Motor neuron (in vitro differentiated cells): ENCODE results near the gene SLC27A4. TPM values are rescaled to one million over a fixed set of nuclear protein-coding genes. Genes with fewer than 3 reads are reported as not detected.

Experiments used
- ATAC-seq, 8 experiments: fragments of 200-7000 bp; cut with Tn5 transposase; replicated peaks in 6 of 8; 2 replicates each; pipeline ENCODE4 v1.8.0; 2021; ENCODE audit warnings: mild to moderate bottlenecking in 8 of 8, moderate library complexity in 8 of 8
- H3K27ac ChIP-seq, 2 donors: fragments of 250-450 bp; sonication (Bioruptor Pico); 2 replicates each; pipeline ENCODE4 v1.9.0; 2021; ENCODE audit warnings: antibody characterized with exemption in 2 of 2, mild to moderate bottlenecking in 2 of 2, moderate library complexity in 1 of 2
- H3K4me1 ChIP-seq, 2 donors: fragments of 250-450 bp; sonication (Bioruptor Pico); replicated peaks in 1 of 2; 2 replicates each; pipeline ENCODE4 v1.6.1; 2021; ENCODE audit warnings: antibody characterized with exemption in 2 of 2, mild to moderate bottlenecking in 2 of 2, moderate library complexity in 1 of 2
- H3K4me3 ChIP-seq, 5 donors: fragments of 250-450 bp; sonication (Bioruptor Pico); 2 replicates each; pipeline ENCODE4 v1.9.0; 2021; ENCODE audit warnings: antibody characterized with exemption in 5 of 5, mild to moderate bottlenecking in 5 of 5, moderate library complexity in 4 of 5
- WGBS, 10 experiments: fragments of 450-650 bp; shearing (Covaris generic); methylation state at CpG; one replicate each; pipeline ENCODE4 v1.0.0; 2022; 5-methylcytosine and 5-hydroxymethylcytosine counted together
- in situ Hi-C, 9 experiments: fragments of 400-800 bp; cut with MboI; loops; one replicate each; pipeline ENCODE4 v1.15.0; 2021; ENCODE audit warnings: low sequenced_read_pairs in 9 of 9, low pct_unique_long_range_greater_than_20kb in 2 of 9; ENCODE audit not compliant: unreplicated experiment in 9 of 9
- total RNA-seq, 8 experiments: library from RNA; unstranded; fragments of 300-600 nt; gene quantifications; 2 replicates each; pipeline versions ENCODE4 v1.2.3 to v1.2.4, GENCODE V29; 2022

Gene SLC27A4
- total RNA-seq, 8 experiments from 2014 or later, result 10.4 to 31.7 (median 17.7) TPM

GRCh38 chr9:128310461-128310860 is 29.9 kb upstream of the SLC27A4 start:
- H3K27ac ChIP-seq, result no peak overlapping the region
- in situ Hi-C loops, result no loop called here

GRCh38 chr9:128314697-128315096 is 25.6 kb upstream of the SLC27A4 start:
- H3K27ac ChIP-seq, result peak overlapping the region; percentile 61 to 76

More at GRCh38 chr9:128310461-128310860, 29.9 kb upstream of the SLC27A4 start:
- no peak for ATAC-seq
- Histone ChIP-seq H3K4me3 (no peak overlapping the region), H3K4me1 (peaks cover 0 to 10% of the 10 kb centered on the region in 2 donors)
- WGBS, 10 experiments, result 80 to 100% (median 100%) methylated on average over 1 to 4 of the region's 10 CpGs; no CpG with 5 or more reads in 5 of the 10 experiments

GRCh38 chr9:128316421-128316820 is 23.9 kb upstream of the SLC27A4 start:
- H3K27ac ChIP-seq, result no peak overlapping the region
- WGBS, 10 experiments, result 19 to 100% (median 100%) methylated on average over 1 to 3 of the region's 9 CpGs; no CpG with 5 or more reads in 7 of the 10 experiments
- peaks cover 1 to 13% of the 10 kb centered on the region in 2 donors for H3K4me1 ChIP-seq
- no peak overlapping the region for H3K4me3 ChIP-seq
- in situ Hi-C loops, result no loop called here
- ATAC-seq, result peak in 1 of 8 experiments; percentile 31

More at GRCh38 chr9:128314697-128315096, 25.6 kb upstream of the SLC27A4 start:
- in situ Hi-C loops, result no loop called here
- Histone ChIP-seq H3K4me1 (peaks cover 0 to 10% of the 10 kb centered on the region in 2 donors), H3K4me3 (no peak overlapping the region)
- WGBS, 10 experiments, result 78 to 100% (median 94%) methylated on average over 1 to 4 of the region's 4 CpGs; no CpG with 5 or more reads in 5 of the 10 experiments
- no peak for ATAC-seq

- H3K4me3 ChIP-seq, result no peak overlapping the region
- 100% methylated on average over 1 of the region's 2 CpGs; no CpG with 5 or more reads in 8 of the 10 experiments for WGBS, 10 experiments
- in situ Hi-C loops, result no loop called here
- no peak for ATAC-seq
- H3K27ac ChIP-seq, result no peak overlapping the region
- peaks cover 4 to 15% of the 10 kb centered on the region in 2 donors for H3K4me1 ChIP-seq
Measured at GRCh38 chr9:128317629-128318028, 22.7 kb upstream of the SLC27A4 start.

GRCh38 chr9:128321343-128321742 is 19.0 kb upstream of the SLC27A4 start:
- 40 to 89% (median 81%) methylated on average over 1 to 7 of the region's 7 CpGs; no CpG with 5 or more reads in 1 of the 10 experiments for WGBS, 10 experiments
- Histone ChIP-seq H3K27ac (peak overlapping the region in 1 of 2 donors; percentile 98), H3K4me1 (peaks cover 9 to 10% of the 10 kb centered on the region in 2 donors), H3K4me3 (peak overlapping the region; percentile 48 to 88 (median 76))
- in situ Hi-C loops, result no loop called here
- ATAC-seq, result no peak

GRCh38 chr9:128321879-128322403 is 18.4 kb upstream of the SLC27A4 start:
- H3K27ac ChIP-seq, result peak overlapping the region; percentile 98
- 0 to 6% (median 0%) methylated on average over 1 to 9 of the region's 21 CpGs for WGBS, 10 experiments
- in situ Hi-C loops, result no loop called here
- peak in 5 of 8 experiments; percentile 3 to 11 (median 8) for ATAC-seq
- peak overlapping the region; percentile 48 to 88 (median 76) for H3K4me3 ChIP-seq
- peaks cover 9 to 10% of the 10 kb centered on the region in 2 donors for H3K4me1 ChIP-seq

- H3K27ac ChIP-seq, result peak within 1 kb of the TSS; percentile 98
- peak; percentile 89 to 95 (median 92) for ATAC-seq
- H3K4me1 ChIP-seq, result peaks cover 9 to 10% of the 10 kb centered on the region in 2 donors
- in situ Hi-C loops, result no loop called here
- peak within 1 kb of the TSS; percentile 48 to 88 (median 76) for H3K4me3 ChIP-seq
- 0 to 8% (median 0%) methylated on average over 1 to 48 of the region's 83 CpGs; no CpG with 5 or more reads in 3 of the 10 experiments for WGBS, 10 experiments
Measured at GRCh38 chr9:128322404-128323211, 17.7 kb upstream of the SLC27A4 start, which contains the start of the genes COQ4 and TRUB2. Gene COQ4 (plus strand): TSS chr9:128322839. CDS start chr9:128322859, 20 bp downstream. Gene TRUB2 (minus strand): TSS chr9:128322447. CDS start chr9:128322408, 39 bp downstream.

- peak in 2 of 8 experiments; percentile 15 to 19 for ATAC-seq
- peak overlapping the region; percentile 98 for H3K27ac ChIP-seq
- 0 to 89% (median 23%) methylated on average over 1 to 12 of the region's 16 CpGs; no CpG with 5 or more reads in 2 of the 10 experiments for WGBS, 10 experiments
- peak overlapping the region; percentile 48 to 88 (median 76) for H3K4me3 ChIP-seq
- H3K4me1 ChIP-seq, result peaks cover 9 to 10% of the 10 kb centered on the region in 2 donors
- in situ Hi-C loops, result no loop called here
Measured at GRCh38 chr9:128323212-128323730, 17.1 kb upstream of the SLC27A4 start.

GRCh38 chr9:128323791-128324190 is 16.5 kb upstream of the SLC27A4 start:
- no peak for ATAC-seq
- H3K4me3 ChIP-seq, result peak overlapping the region; percentile 48 to 88 (median 76)
- H3K27ac ChIP-seq, result peak overlapping the region in 1 of 2 donors; percentile 98
- in situ Hi-C loops, result no loop called here
- WGBS, 10 experiments, result 60 to 100% (median 82%) methylated on average over 1 to 12 of the region's 12 CpGs; no CpG with 5 or more reads in 4 of the 10 experiments
- peaks cover 9 to 10% of the 10 kb centered on the region in 2 donors for H3K4me1 ChIP-seq

GRCh38 chr9:128324401-128324800 is 15.9 kb upstream of the SLC27A4 start:
- WGBS, 10 experiments, result 100% methylated on average over 1 of the region's 1 CpG; no CpG with 5 or more reads in 8 of the 10 experiments
- H3K4me3 ChIP-seq, result no peak overlapping the region
- in situ Hi-C loops, result no loop called here
- ATAC-seq, result no peak
- peaks cover 9 to 10% of the 10 kb centered on the region in 2 donors for H3K4me1 ChIP-seq
- H3K27ac ChIP-seq, result no peak overlapping the region

GRCh38 chr9:128325629-128326028 is 14.7 kb upstream of the SLC27A4 start:
- 76 to 100% (median 87%) methylated on average over 1 to 13 of the region's 13 CpGs; no CpG with 5 or more reads in 4 of the 10 experiments for WGBS, 10 experiments
- Histone ChIP-seq H3K4me3 (no peak overlapping the region), H3K27ac (no peak overlapping the region), H3K4me1 (peaks cover 9 to 10% of the 10 kb centered on the region in 2 donors)
- no peak for ATAC-seq
- in situ Hi-C loops, result no loop called here

GRCh38 chr9:128333451-128333869 is 6.9 kb upstream of the SLC27A4 start:
- in situ Hi-C loops, result no loop called here
- 40 to 100% (median 95%) methylated on average over 1 to 8 of the region's 11 CpGs; no CpG with 5 or more reads in 4 of the 10 experiments for WGBS, 10 experiments
- ATAC-seq, result peak in 5 of 8 experiments; percentile 7 to 32 (median 29)
- H3K4me3 ChIP-seq, result no peak overlapping the region
- no peak overlapping the region for H3K27ac ChIP-seq
- H3K4me1 ChIP-seq, result no peaks in the 10 kb centered on the region
